ENCODE data around the gene TPGS1.
A peak's percentile ranks its signal among the peaks of the same experiment; 100 is the strongest.

Gene TPGS1

DNA sequence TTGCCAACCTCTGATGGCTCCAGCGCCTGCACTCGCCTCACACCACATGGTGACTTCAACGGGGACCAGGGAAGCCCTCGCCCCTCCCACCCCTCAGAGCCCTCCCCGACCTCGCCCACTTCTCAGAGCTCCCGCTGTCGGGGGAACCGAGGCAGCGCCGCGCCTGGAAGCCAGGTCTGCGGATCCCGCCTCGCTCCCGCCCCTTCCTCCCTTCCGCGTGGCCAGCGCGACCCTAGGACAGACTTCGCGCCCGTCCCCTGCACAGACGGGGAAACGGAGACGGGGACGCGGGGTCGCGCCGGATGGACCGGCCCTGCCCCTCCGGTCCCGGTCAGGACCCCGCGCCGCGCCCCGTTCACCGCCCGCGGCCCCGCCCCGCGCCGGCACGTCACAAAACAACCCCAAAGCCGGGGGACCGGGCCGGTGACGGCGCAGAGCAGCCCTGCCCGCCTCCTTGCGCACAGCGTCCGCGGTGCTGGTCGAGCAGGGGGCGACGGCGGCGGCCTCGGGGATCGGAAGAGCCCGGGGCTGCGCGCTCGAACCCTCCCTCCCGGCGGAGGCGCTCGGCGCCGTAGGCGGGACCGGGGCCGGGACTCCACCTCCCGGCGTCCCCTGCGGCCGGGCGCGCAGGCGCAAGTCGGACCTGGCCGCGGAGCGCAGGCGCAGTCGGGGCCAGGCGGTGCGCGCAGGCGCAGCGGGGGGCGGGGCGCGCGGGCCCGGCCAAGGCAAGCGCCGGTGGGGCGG is 23.9 kb downstream of the TPGS1 start:
- DNase-seq (ENCODE audit: low read depth) = peak; percentile 82
- TF ChIP-seq POLR2A (IDR thresholded peaks at IDR 0.05; ENCODE audit: extremely low read depth, insufficient read length) (peak; percentile 59), MYC (IDR thresholded peaks at IDR 0.05; ENCODE audit: low read depth, low read length) (peak; percentile 50)
- TF ChIP-seq, protein P1, sequence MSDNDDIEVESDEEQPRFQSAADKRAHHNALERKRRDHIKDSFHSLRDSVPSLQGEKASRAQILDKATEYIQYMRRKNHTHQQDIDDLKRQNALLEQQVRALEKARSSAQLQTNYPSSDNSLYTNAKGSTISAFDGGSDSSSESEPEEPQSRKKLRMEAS (IDR thresholded peaks at IDR 0.05; ENCODE audit: low read depth, low read length) = 0 out of 2 replicates have a peak, but pooled peaks have one; percentile 11
- TF ChIP-seq, protein P2, sequence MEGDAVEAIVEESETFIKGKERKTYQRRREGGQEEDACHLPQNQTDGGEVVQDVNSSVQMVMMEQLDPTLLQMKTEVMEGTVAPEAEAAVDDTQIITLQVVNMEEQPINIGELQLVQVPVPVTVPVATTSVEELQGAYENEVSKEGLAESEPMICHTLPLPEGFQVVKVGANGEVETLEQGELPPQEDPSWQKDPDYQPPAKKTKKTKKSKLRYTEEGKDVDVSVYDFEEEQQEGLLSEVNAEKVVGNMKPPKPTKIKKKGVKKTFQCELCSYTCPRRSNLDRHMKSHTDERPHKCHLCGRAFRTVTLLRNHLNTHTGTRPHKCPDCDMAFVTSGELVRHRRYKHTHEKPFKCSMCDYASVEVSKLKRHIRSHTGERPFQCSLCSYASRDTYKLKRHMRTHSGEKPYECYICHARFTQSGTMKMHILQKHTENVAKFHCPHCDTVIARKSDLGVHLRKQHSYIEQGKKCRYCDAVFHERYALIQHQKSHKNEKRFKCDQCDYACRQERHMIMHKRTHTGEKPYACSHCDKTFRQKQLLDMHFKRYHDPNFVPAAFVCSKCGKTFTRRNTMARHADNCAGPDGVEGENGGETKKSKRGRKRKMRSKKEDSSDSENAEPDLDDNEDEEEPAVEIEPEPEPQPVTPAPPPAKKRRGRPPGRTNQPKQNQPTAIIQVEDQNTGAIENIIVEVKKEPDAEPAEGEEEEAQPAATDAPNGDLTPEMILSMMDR (IDR thresholded peaks at IDR 0.05; ENCODE audit: low read depth, low read length) = no peak
- H3K4me3 ChIP-seq (ENCODE audit: low read depth, low read length) = peak overlapping the region; percentile 40

DNA sequence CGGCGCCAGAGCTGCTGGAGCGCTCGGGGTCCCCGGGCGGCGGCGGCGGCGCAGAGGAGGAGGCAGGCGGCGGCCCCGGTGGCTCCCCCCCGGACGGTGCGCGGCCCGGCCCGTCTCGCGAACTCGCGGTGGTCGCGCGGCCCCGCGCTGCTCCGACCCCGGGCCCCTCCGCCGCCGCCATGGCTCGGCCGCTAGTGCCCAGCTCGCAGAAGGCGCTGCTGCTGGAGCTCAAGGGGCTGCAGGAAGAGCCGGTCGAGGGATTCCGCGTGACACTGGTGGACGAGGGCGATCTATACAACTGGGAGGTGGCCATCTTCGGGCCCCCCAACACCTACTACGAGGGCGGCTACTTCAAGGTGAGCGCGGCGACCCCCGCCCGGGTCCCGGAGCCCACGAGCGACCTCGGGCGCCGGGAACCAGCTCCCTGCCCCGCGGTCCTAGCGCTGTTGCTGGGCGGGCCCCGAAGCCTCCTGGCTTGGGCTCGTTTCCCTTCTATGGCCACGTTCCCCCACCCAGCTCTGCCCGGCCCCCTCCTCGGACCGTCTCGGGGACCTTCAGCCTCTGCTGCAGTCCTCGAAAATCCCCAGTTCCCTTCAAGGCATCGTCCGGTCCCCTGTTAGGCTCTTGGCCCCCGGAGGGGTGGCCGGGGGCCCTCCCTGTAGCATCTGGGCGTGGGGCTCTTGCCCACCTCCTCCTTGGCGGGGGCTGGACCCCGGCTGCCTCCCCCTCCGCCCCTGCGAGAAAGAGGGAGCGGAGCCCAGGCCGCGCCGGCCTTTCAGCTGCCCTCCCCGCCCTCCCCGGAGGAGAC is 24.7 kb downstream of the TPGS1 start, which contains the start of gene CDC34:
CDC34 (plus strand) TSS at position 8 of the 808 bp plus-strand sequence; CDS start at position 180, 172 bp downstream.
- DNase-seq (ENCODE audit: low read depth) = peak; percentile 33
- no peak for TF ChIP-seq MYC (IDR thresholded peaks at IDR 0.05; ENCODE audit: low read depth, low read length)
- TF ChIP-seq, protein P1 (IDR thresholded peaks at IDR 0.05; ENCODE audit: low read depth, low read length) = no peak
- TF ChIP-seq, protein P2 (IDR thresholded peaks at IDR 0.05; ENCODE audit: low read depth, low read length) = no peak
- no peak for TF ChIP-seq POLR2A (IDR thresholded peaks at IDR 0.05; ENCODE audit: extremely low read depth, insufficient read length)
- H3K4me3 ChIP-seq (ENCODE audit: low read depth, low read length) = peak within 1 kb of the TSS; percentile 64

DNA sequence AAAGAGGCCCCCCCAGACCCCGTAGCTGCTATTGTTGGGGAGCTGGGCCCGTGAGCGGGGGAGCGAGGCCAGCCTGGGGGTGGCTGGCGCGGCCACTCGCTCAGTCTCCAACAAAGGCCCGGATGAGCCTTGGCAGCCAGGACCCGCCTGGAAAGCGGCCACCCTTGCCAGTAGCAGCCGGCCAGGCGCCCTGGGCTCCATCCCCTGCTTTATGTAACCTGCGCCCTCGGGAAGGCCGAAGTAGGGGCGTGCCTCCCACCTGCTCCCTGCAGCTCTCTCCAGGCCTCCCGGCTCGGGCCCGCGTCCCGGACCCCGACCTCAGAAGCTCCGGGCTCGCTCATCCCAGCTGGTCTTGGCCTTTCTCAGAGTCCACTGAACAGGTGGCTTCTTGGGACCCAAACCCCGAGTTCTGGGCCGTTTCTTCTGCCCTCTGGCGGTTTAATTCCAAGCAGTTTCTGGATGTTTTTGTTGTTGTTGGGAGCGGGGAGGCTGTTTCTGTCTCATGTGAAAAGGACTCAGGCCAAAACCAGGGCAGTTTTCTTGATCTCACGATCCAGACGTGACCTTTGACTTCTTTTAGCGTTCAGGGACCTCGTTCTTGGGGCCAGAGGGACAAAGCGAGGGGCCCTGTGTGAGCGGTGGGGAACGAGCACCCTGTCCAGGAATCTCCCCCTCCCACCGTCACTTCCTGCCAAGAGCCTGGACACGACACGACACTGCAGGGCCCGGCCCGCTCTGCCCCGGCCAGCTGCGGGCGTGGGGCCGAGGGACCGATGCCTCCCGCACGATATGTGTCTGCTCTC is 25.5 kb downstream of the TPGS1 start:
- DNase-seq (ENCODE audit: low read depth) = peak; percentile 67
- TF ChIP-seq POLR2A (IDR thresholded peaks at IDR 0.05; ENCODE audit: extremely low read depth, insufficient read length) (no peak), MYC (IDR thresholded peaks at IDR 0.05; ENCODE audit: low read depth, low read length) (no peak)
- TF ChIP-seq, protein P1 (IDR thresholded peaks at IDR 0.05; ENCODE audit: low read depth, low read length) = no peak
- TF ChIP-seq, protein P2 (IDR thresholded peaks at IDR 0.05; ENCODE audit: low read depth, low read length) = peak; percentile 38
- peak overlapping the region; percentile 64 for H3K4me3 ChIP-seq (ENCODE audit: low read depth, low read length)

DNA sequence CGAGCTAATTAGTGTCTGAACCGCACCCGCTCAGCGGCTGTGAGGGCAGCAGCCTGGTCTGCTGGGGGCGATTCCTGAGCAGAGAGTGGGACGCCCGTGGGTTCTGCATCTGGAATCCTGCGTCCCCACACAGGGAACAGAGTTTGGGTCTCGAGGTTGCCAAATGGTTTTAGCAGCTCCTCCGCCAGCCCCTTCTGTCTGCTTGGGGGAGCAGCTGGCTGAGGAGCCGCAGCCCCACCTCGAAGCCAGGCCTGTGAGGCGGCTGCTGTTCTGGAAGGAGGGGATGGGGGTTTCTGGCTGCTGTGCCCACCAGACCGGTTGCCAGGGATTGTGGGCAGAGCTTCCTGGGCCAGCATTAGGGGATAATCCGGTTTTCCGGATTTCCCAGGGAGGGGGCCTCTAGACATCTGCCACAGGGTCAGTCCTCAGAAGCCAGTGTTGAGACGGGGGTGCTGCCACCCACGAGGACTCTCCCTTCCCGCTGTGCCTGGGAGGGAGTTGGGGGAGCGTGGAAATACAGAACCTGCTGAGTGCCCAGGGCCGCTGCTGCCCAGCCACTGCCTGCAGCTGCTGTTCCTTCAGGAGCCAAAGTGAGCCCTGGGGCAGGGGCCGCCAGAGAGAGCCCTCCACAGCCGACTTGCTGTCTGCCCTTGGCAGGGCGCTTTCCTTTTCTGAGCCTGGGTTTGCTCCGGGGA is 26.2 kb downstream of the TPGS1 start:
- TF ChIP-seq MYC (IDR thresholded peaks at IDR 0.05; ENCODE audit: low read depth, low read length) (no peak), POLR2A (IDR thresholded peaks at IDR 0.05; ENCODE audit: extremely low read depth, insufficient read length) (no peak)
- TF ChIP-seq, protein P2 (IDR thresholded peaks at IDR 0.05; ENCODE audit: low read depth, low read length) = no peak
- TF ChIP-seq, protein P1 (IDR thresholded peaks at IDR 0.05; ENCODE audit: low read depth, low read length) = no peak
- peak overlapping the region; percentile 64 for H3K4me3 ChIP-seq (ENCODE audit: low read depth, low read length)
- DNase-seq (ENCODE audit: low read depth) = no peak

DNA sequence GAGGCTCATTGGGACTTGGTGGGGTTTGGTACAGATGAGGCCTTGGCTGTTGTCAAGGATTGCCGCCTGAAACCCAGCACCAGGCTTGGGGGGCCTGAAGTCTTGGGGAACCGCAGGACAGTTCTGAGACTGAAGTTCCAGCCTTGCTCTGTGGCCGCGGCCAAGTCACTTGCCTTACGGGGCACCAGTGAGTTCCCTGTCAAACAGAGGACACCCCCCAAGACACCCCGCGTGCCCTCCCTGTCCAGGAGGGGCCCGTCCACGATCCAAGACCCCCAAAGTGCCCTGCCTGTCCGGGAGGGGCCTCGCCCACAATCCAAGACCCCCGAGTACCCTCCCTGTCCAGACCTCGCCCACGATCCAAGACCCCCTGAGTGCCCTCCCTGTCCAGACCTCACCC is 26.8 kb downstream of the TPGS1 start:
- no peak for TF ChIP-seq POLR2A (IDR thresholded peaks at IDR 0.05; ENCODE audit: extremely low read depth, insufficient read length)
- no peak for DNase-seq (ENCODE audit: low read depth)
- no peak overlapping the region for H3K4me3 ChIP-seq (ENCODE audit: low read depth, low read length)
